ENCODE measurements around the gene FAM240B. TPM values are rescaled to one million over a fixed set of nuclear protein-coding genes. Genes with fewer than 3 reads are reported as not detected.

FAM240B gene
- total and polyA plus RNA-seq, 10 of the 15 experiments (the other 5 are each of a cell fraction or from before 2014, with no cell fraction given): not detected

DNA sequence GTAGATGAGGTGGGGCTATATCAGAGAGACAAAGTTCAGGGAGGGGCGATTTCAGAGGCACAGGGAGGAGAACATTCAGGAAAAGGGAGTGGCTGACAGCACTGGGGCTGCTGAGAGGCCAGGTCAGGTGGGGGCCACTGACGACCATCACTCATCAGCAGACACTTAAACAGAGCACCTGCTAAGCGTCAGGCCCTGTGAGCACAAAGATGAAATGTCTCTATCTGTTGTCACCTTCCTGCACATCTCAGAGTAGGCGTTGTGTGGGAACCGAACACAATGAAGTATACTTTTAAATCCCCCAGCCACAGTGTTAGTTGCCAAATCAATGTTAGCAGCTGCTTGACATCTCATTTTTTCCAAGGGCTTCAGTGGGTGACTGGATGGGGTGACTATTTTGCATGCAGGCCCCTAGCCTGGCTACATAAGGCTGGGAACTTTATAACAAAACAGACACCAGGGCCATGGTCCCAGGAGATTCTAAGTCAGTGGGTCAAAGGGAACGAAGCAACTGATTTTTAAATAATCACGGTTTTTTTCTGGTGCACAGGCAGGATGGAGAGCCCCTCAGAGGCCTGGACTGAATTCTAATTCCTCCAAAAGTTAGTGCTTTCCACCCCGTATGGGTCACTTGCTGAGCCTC, 68.4 kb downstream of the FAM240B start (continued):
- TF ChIP-seq, protein P1, sequence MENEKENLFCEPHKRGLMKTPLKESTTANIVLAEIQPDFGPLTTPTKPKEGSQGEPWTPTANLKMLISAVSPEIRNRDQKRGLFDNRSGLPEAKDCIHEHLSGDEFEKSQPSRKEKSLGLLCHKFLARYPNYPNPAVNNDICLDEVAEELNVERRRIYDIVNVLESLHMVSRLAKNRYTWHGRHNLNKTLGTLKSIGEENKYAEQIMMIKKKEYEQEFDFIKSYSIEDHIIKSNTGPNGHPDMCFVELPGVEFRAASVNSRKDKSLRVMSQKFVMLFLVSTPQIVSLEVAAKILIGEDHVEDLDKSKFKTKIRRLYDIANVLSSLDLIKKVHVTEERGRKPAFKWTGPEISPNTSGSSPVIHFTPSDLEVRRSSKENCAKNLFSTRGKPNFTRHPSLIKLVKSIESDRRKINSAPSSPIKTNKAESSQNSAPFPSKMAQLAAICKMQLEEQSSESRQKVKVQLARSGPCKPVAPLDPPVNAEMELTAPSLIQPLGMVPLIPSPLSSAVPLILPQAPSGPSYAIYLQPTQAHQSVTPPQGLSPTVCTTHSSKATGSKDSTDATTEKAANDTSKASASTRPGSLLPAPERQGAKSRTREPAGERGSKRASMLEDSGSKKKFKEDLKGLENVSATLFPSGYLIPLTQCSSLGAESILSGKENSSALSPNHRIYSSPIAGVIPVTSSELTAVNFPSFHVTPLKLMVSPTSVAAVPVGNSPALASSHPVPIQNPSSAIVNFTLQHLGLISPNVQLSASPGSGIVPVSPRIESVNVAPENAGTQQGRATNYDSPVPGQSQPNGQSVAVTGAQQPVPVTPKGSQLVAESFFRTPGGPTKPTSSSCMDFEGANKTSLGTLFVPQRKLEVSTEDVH (IDR thresholded peaks at IDR 0.05; ENCODE audit: low read depth, partially characterized antibody): no peak
- no peak for TF ChIP-seq SP1 (IDR thresholded peaks at IDR 0.05; ENCODE audit: low read depth, low read length)
- TF ChIP-seq TARDBP (IDR thresholded peaks at IDR 0.05; ENCODE audit: borderline replicate concordance): no peak
- no peak for TF ChIP-seq MLLT1 (IDR thresholded peaks at IDR 0.05)
- TF ChIP-seq ATF3 (IDR thresholded peaks at IDR 0.05; ENCODE audit: borderline replicate concordance, extremely low read depth, low read depth, low read length): no peak
- no peak for TF ChIP-seq TCF3 (IDR thresholded peaks at IDR 0.05; ENCODE audit: borderline replicate concordance, insufficient read depth, low read depth, low read length)
- TF ChIP-seq JUNB (IDR thresholded peaks at IDR 0.05): no peak
- no peak for TF ChIP-seq ZNF622 (IDR thresholded peaks at IDR 0.05)
- TF ChIP-seq NR2F1 (conservative IDR thresholded peaks at IDR 0.05): peak; percentile 47; the same call in 1 of the 2 replicates
- no peak for TF ChIP-seq CBX5 (IDR thresholded peaks at IDR 0.05; ENCODE audit: low read depth)
- TF ChIP-seq, protein P2, sequence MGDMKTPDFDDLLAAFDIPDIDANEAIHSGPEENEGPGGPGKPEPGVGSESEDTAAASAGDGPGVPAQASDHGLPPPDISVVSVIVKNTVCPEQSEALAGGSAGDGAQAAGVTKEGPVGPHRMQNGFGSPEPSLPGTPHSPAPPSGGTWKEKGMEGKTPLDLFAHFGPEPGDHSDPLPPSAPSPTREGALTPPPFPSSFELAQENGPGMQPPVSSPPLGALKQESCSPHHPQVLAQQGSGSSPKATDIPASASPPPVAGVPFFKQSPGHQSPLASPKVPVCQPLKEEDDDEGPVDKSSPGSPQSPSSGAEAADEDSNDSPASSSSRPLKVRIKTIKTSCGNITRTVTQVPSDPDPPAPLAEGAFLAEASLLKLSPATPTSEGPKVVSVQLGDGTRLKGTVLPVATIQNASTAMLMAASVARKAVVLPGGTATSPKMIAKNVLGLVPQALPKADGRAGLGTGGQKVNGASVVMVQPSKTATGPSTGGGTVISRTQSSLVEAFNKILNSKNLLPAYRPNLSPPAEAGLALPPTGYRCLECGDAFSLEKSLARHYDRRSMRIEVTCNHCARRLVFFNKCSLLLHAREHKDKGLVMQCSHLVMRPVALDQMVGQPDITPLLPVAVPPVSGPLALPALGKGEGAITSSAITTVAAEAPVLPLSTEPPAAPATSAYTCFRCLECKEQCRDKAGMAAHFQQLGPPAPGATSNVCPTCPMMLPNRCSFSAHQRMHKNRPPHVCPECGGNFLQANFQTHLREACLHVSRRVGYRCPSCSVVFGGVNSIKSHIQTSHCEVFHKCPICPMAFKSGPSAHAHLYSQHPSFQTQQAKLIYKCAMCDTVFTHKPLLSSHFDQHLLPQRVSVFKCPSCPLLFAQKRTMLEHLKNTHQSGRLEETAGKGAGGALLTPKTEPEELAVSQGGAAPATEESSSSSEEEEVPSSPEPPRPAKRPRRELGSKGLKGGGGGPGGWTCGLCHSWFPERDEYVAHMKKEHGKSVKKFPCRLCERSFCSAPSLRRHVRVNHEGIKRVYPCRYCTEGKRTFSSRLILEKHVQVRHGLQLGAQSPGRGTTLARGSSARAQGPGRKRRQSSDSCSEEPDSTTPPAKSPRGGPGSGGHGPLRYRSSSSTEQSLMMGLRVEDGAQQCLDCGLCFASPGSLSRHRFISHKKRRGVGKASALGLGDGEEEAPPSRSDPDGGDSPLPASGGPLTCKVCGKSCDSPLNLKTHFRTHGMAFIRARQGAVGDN (IDR thresholded peaks at IDR 0.05): no peak
- TF ChIP-seq POU2F2 (IDR thresholded peaks at IDR 0.05; ENCODE audit: borderline replicate concordance, low read depth, low read length): no peak
- no peak for TF ChIP-seq NBN (IDR thresholded peaks at IDR 0.05)
- TF ChIP-seq IKZF2 (IDR thresholded peaks at IDR 0.05): peak; percentile 23 to 51; a peak in 2 of 4 replicates
- TF ChIP-seq EP300 (IDR thresholded peaks at IDR 0.05; ENCODE audit: borderline replicate concordance in 1 of 2, control insufficient read depth in 1 of 2, low read depth in 2 of 2, low read length in 2 of 2): 0 out of 4 replicates have a peak, but pooled peaks of 1 of the 2 experiments have one; percentile 7
- no peak for TF ChIP-seq BRCA1 (IDR thresholded peaks at IDR 0.05; ENCODE audit: low read depth, low read length)
- TF ChIP-seq MYC (IDR thresholded peaks at IDR 0.05; ENCODE audit: insufficient read depth, insufficient read length, insufficient replicate concordance, low read length, severe bottlenecking): no peak
- TF ChIP-seq, protein P3, sequence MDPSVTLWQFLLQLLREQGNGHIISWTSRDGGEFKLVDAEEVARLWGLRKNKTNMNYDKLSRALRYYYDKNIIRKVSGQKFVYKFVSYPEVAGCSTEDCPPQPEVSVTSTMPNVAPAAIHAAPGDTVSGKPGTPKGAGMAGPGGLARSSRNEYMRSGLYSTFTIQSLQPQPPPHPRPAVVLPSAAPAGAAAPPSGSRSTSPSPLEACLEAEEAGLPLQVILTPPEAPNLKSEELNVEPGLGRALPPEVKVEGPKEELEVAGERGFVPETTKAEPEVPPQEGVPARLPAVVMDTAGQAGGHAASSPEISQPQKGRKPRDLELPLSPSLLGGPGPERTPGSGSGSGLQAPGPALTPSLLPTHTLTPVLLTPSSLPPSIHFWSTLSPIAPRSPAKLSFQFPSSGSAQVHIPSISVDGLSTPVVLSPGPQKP (IDR thresholded peaks at IDR 0.05; ENCODE audit: low read depth, low read length): no peak
- TF ChIP-seq, protein P4, sequence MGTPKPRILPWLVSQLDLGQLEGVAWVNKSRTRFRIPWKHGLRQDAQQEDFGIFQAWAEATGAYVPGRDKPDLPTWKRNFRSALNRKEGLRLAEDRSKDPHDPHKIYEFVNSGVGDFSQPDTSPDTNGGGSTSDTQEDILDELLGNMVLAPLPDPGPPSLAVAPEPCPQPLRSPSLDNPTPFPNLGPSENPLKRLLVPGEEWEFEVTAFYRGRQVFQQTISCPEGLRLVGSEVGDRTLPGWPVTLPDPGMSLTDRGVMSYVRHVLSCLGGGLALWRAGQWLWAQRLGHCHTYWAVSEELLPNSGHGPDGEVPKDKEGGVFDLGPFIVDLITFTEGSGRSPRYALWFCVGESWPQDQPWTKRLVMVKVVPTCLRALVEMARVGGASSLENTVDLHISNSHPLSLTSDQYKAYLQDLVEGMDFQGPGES (IDR thresholded peaks at IDR 0.05): no peak
